CD4-positive, alpha-beta memory T cell (primary cell): Measurements from ENCODE around the gene SLC6A6. TPM values are rescaled to one million over a fixed set of nuclear protein-coding genes. Genes with fewer than 3 reads are reported as not detected.

Source experiments
- CTCF ChIA-PET: fragments of 350-600 bp; sonication (Branson Sonifier 250); formaldehyde crosslinking; loops from one replicate; lab custom pipeline; 2021; ENCODE audit warnings: inconsistent platforms; ENCODE audit not compliant: partially characterized antibody; lab: Charles Lee
- POLR2A ChIA-PET: fragments of 350-600 bp; sonication (Branson Sonifier 250); formaldehyde crosslinking; loops from one replicate; lab custom pipeline; 2021; ENCODE audit not compliant: partially characterized antibody; lab: Charles Lee
- DNase-seq, 5 donors: peaks; one replicate each; pipeline versions ENCODE4 v3.0.0 to v3.0.0-alpha.2; 2020 to 2022; ENCODE audit warnings: mixed read lengths in 1 of 5
- H3K27ac ChIP-seq: one replicate; pipeline ENCODE4 v1.7.0; 2013; ENCODE audit warnings: low read depth, low read length
- H3K27me3 ChIP-seq: 2 replicates; pipeline ENCODE4 v1.7.0; 2013; ENCODE audit warnings: mild to moderate bottlenecking, low read length, moderate library complexity; ENCODE audit not compliant: insufficient read depth
- H3K36me3 ChIP-seq: 2 replicates; pipeline ENCODE4 v1.7.0; 2013; ENCODE audit warnings: mild to moderate bottlenecking, low read length, moderate library complexity; ENCODE audit not compliant: insufficient read depth
- H3K4me1 ChIP-seq: 2 replicates; pipeline ENCODE4 v1.7.0; 2013; ENCODE audit warnings: mild to moderate bottlenecking, low read length, moderate library complexity; ENCODE audit not compliant: insufficient read depth
- H3K4me3 ChIP-seq, 2 donors: one replicate each; pipeline ENCODE4 v1.7.0; 2013; ENCODE audit warnings: low read length in 2 of 2, mild to moderate bottlenecking in 1 of 2
- H3K9me3 ChIP-seq, 2 donors: one replicate each; pipeline ENCODE4 v1.7.0; 2013; ENCODE audit warnings: low read length in 2 of 2, control low read depth in 1 of 2; ENCODE audit not compliant: control insufficient read depth in 1 of 2
- H3K27ac Mint-ChIP-seq, 7 donors: one replicate each; pipeline ENCODE4 v1.8.0; 2020 to 2021; ENCODE audit warnings: mixed read lengths in 7 of 7, mild to moderate bottlenecking in 6 of 7, inconsistent platforms in 3 of 7, moderate library complexity in 3 of 7
- H3K27me3 Mint-ChIP-seq, 2 donors: one replicate each; pipeline ENCODE4 v1.8.0; 2020 to 2021; ENCODE audit warnings: mixed read lengths in 2 of 2
- H3K36me3 Mint-ChIP-seq, 2 donors: one replicate each; pipeline ENCODE4 v1.8.0; 2020 to 2021; ENCODE audit warnings: mixed read lengths in 2 of 2, inconsistent platforms in 1 of 2, mild to moderate bottlenecking in 1 of 2
- H3K4me1 Mint-ChIP-seq, 4 donors: one replicate each; pipeline ENCODE4 v1.8.0; 2020 to 2021; ENCODE audit warnings: mixed read lengths in 4 of 4, mild to moderate bottlenecking in 1 of 4
- H3K4me3 Mint-ChIP-seq, 8 donors: one replicate each; pipeline ENCODE4 v1.8.0; 2020 to 2021; ENCODE audit warnings: mixed read lengths in 8 of 8, mild to moderate bottlenecking in 7 of 8, moderate library complexity in 6 of 8, inconsistent platforms in 3 of 8
- H3K9me3 Mint-ChIP-seq, 8 donors: one replicate each; pipeline ENCODE4 v1.8.0; 2020 to 2021; ENCODE audit warnings: mixed read lengths in 8 of 8, mild to moderate bottlenecking in 5 of 8, inconsistent platforms in 3 of 8, moderate library complexity in 1 of 8
- intact Hi-C: fragments of 100-400 bp; cut with micrococcal nuclease; formaldehyde crosslinking; loops from one replicate; pipeline ENCODE4 v1.15.1; 2023
- polyA plus RNA-seq, 2 donors: library from polyadenylated mRNA; unstranded; fragments of 300-500 nt; fragmentation: Illumina TruSeq; gene quantifications; one replicate each; pipeline ENCODE4 v1.2.3, GENCODE V29; 2021
- total RNA-seq, 2 experiments: library from RNA; stranded (reverse); gene quantifications; one replicate each; pipeline ENCODE4 v1.2.3, GENCODE V29; 2021

SLC6A6 gene
- total and polyA plus RNA-seq, 4 experiments from 2014 or later: 3.8 to 51.8 (median 29.7) TPM

DNA sequence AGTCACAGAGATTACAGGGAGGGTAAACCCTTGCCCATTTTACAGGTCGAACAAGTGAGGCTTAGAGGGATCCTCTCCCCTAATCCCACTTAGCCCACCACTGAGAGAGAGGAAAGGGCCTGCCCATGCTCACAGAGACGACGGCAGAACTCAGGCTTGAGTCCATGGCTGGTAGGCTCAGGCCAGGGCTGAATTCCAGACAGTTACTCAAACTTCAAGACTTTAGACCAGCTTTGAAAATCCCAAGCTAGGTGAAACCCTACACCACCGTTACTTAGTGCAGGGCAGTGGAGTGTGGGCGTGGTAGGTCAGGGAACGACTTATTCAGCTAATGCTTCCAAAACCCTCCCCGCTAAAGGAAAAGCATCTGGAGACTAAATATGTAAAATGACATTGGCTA lies 121.4 kb downstream of the SLC6A6 start:
- Histone ChIP-seq H3K4me1 (no peaks in the 10 kb centered on the region), H3K36me3 (no peaks in the 10 kb centered on the region), H3K27ac (no peak overlapping the region), H3K9me3 (no peaks in the 10 kb centered on the region), H3K4me3 (no peak overlapping the region), H3K27me3 (no peaks in the 10 kb centered on the region)
- no peak for DNase-seq
- intact Hi-C loops: no loop called here
- Mint-ChIP-seq H3K4me3 (no peak overlapping the region), H3K27ac (no peak overlapping the region), H3K4me1 (peaks cover 0 to 2% (median 0%) of the 10 kb centered on the region in 4 donors), H3K27me3 (peaks cover 12 to 23% of the 10 kb centered on the region in 2 donors), H3K9me3 (peaks cover 0 to 2% (median 0%) of the 10 kb centered on the region in 8 donors), H3K36me3 (no peaks in the 10 kb centered on the region)
- POLR2A ChIA-PET: no interaction called here
- CTCF ChIA-PET: interaction anchor here (1.4 to 2.2 kb wide), 2 partner anchors 13 to 15 kb away, joined by 5 to 6 read pairs; no protein-coding TSS in a partner anchor

DNA sequence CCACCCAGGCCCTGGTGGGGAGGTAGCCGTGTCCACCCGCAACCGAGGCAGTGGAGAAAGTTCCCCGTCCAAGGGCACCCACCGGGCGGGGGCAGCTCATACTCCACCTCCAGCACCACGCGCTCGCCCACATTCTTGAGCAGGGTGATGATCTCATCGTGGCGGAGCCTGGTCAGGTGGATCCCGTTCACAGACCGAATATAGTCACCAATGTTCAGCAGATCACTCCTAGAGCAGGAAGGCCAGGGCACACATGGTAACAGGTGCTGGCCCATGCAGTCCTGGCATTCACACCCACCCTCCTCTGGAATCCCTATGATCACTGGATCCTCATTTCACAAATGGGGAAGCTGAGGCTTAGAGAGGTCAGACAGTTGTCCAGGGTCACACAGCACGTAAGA lies 121.9 kb downstream of the SLC6A6 start:
- no peak for DNase-seq
- no peaks in the 10 kb centered on the region for H3K27me3 ChIP-seq
- H3K27ac ChIP-seq: no peak overlapping the region
- H3K9me3 ChIP-seq: no peaks in the 10 kb centered on the region
- Mint-ChIP-seq H3K27ac (no peak overlapping the region), H3K36me3 (no peaks in the 10 kb centered on the region), H3K4me3 (no peak overlapping the region), H3K4me1 (peaks cover 0 to 2% (median 0%) of the 10 kb centered on the region in 4 donors), H3K27me3 (peaks cover 11 to 23% of the 10 kb centered on the region in 2 donors), H3K9me3 (peaks cover 0 to 2% (median 0%) of the 10 kb centered on the region in 8 donors)
- H3K4me3 ChIP-seq: no peak overlapping the region
- no peaks in the 10 kb centered on the region for H3K4me1 ChIP-seq
- no peaks in the 10 kb centered on the region for H3K36me3 ChIP-seq
- ChIA-PET POLR2A (no interaction called here), CTCF (interaction anchor here (2.2 kb wide), 1 partner anchor 13 kb away, joined by 6 read pairs; no protein-coding TSS in a partner anchor)
- intact Hi-C loops: no loop called here

DNA sequence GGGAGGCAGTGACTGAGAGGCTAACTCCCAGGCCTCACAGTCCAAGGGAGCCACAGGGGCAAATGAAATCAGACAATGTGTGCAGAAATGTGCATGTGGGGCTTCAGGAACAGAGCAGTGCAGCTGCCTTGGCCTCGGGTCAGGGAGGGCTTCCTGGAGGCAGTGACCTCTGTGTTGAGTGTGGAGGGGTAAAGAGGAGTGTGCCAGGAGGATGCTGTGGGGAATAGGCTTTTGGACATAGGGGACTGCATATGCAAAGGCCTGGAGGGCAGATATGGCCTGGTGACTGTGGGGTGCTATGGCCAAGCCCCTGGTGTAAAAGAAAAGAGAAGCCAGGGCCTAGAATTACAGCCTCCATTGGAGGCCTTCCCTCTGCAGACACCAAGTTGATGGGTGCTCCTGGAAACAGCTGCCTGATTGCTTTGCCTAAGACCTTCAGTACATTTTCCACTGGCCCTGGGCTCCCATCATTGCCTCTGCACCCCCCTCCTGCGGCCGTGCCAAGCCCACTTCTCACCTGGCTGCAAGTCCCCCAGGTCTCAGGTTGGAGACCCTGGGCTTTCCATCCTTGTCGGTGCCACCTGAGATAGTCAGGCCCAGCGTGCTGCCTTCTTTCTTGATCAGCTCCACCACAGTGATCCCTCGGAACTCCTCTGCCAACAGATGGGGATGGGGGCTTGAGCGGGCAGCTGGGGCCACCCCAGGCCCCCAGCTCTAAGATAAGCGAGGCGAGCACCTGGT lies 122.7 kb downstream of the SLC6A6 start:
- H3K9me3 ChIP-seq: no peaks in the 10 kb centered on the region
- no peak overlapping the region for H3K27ac ChIP-seq
- Mint-ChIP-seq H3K4me1 (peaks cover 0 to 2% (median 0%) of the 10 kb centered on the region in 4 donors), H3K9me3 (peaks cover 0 to 3% (median 0%) of the 10 kb centered on the region in 8 donors), H3K36me3 (no peaks in the 10 kb centered on the region), H3K27ac (no peak overlapping the region), H3K4me3 (no peak overlapping the region), H3K27me3 (peaks cover 8 to 20% of the 10 kb centered on the region in 2 donors)
- intact Hi-C loops: no loop called here
- CTCF ChIA-PET: interaction anchor here (1.3 to 2.2 kb wide), 2 partner anchors 14 kb away, joined by 3 to 6 read pairs; no protein-coding TSS in a partner anchor
- H3K36me3 ChIP-seq: no peaks in the 10 kb centered on the region
- POLR2A ChIA-PET: interaction anchor here (1.0 kb wide), 1 partner anchor 13 kb away, joined by 3 read pairs; no protein-coding TSS in a partner anchor
- no peaks in the 10 kb centered on the region for H3K4me1 ChIP-seq
- H3K27me3 ChIP-seq: no peaks in the 10 kb centered on the region
- no peak overlapping the region for H3K4me3 ChIP-seq
- no peak for DNase-seq

DNA sequence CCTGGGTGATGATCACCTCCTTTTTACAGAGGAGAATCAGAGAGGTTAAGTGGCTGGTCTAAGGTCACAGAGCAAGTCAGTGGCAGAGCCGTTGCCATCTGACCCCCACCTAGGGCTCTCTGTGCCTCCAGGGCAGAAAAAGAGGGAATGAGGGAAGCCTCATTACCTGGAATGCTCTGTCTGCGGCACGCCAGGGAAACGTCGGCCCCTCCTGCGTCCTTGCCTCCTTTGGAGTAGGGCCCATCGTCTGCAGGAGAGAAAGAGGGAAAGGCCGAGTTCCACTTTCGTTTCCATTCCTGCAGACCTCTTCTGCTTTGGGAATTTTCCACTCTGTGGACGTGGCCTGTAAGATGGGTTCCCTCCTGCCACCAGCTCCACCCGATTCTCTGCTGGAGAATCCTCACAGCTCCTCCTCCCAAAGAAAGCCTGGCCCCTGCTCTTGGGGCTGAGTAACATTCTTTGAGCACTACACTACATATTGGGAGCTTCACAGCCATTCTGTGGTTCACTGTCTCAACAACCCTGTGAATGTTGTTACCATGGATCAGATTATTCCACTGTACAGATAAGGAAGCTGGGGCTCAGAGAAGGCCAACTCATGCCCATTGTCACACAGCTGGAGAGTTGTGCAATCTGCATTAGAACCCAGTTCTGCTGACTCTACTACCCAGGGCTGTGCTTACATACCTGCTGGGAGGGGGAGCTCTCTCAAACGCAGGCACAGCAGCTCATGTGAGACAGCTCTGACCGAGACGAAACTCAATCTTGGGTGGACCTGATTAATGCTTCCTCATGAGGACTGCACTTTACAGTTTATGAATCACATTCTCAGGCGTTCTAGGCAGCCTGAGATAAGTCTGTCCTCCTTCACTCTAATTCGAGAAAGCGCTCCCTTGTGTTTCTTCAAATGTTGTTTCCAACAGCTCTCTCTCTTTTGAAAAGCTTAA lies 123.6 kb downstream of the SLC6A6 start:
- Mint-ChIP-seq H3K27me3 (peaks cover 8 to 23% of the 10 kb centered on the region in 2 donors), H3K4me1 (peaks cover 0 to 2% (median 0%) of the 10 kb centered on the region in 4 donors), H3K9me3 (peaks cover 0 to 5% (median 0%) of the 10 kb centered on the region in 8 donors), H3K36me3 (no peaks in the 10 kb centered on the region), H3K27ac (peak overlapping the region in 1 of 7 donors; percentile 9), H3K4me3 (no peak overlapping the region)
- Histone ChIP-seq H3K36me3 (no peaks in the 10 kb centered on the region), H3K27ac (no peak overlapping the region), H3K4me1 (no peaks in the 10 kb centered on the region), H3K9me3 (no peaks in the 10 kb centered on the region), H3K4me3 (no peak overlapping the region), H3K27me3 (no peaks in the 10 kb centered on the region)
- intact Hi-C loops: no loop called here
- DNase-seq: no peak
- ChIA-PET POLR2A (interaction anchor here (1.0 kb wide), 1 partner anchor 13 kb away, joined by 3 read pairs; no protein-coding TSS in a partner anchor), CTCF (interaction anchor here (1.2 to 1.3 kb wide), 2 partner anchors 12 to 15 kb away, joined by 3 to 4 read pairs; no protein-coding TSS in a partner anchor)

DNA sequence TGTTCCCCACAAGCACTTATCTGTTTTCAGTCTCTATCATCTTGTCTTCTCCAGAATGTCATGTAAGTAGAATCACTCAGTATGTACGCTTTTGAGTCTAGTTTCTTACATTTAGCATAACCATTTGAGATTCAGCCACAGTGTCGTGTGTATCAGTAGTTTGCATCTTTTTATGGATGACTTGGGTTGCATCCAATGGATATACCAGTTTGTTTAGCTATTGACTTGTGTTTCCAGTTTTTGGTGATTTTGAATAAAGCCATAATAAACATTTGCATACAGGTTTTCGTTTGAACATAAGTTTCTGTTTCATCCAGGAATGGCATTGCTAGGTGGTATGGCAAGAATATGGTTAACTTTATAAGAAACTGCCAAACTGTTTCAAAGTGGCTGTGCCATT lies 125.7 kb downstream of the SLC6A6 start:
- no peaks in the 10 kb centered on the region for H3K4me1 ChIP-seq
- H3K27me3 Mint-ChIP-seq: peaks cover 9 to 19% of the 10 kb centered on the region in 2 donors
- peaks cover 0 to 2% (median 0%) of the 10 kb centered on the region in 4 donors for H3K4me1 Mint-ChIP-seq
- intact Hi-C loops: no loop called here
- H3K27ac ChIP-seq: no peak overlapping the region
- H3K27ac Mint-ChIP-seq: no peak overlapping the region
- no peaks in the 10 kb centered on the region for H3K9me3 ChIP-seq
- no peaks in the 10 kb centered on the region for H3K27me3 ChIP-seq
- CTCF ChIA-PET: no interaction called here
- H3K36me3 ChIP-seq: no peaks in the 10 kb centered on the region
- no peak overlapping the region for H3K4me3 Mint-ChIP-seq
- no peaks in the 10 kb centered on the region for H3K36me3 Mint-ChIP-seq
- H3K4me3 ChIP-seq: no peak overlapping the region
- POLR2A ChIA-PET: no interaction called here
- no peak for DNase-seq
- H3K9me3 Mint-ChIP-seq: peaks cover 0 to 7% (median 0%) of the 10 kb centered on the region in 8 donors

DNA sequence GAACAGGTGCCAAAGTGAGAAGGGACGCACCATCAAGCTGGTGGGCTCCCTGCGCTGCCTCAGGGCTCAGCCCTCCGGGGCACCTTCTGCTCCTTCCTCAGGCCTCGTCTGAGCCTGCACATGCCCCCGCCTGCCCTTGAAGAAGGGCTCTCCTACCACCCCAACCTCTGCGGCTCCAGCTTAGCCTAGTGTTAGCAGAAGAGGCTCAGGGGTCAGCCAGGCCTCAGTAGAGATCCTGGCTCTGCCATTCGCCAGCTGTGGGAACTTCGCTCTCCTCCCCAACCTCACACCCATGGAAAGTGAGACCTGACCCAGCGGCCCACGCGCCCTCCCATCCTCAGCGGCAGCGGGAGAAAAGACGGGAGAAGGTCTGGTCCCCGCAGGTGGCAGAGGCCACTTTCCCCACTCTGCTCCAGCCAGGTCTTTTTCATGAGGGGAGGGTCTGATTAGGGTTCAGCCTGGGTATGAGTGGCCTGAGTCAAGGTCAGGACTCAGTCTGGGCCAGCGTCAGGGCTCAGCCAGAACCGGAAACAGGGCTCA lies 129.5 kb downstream of the SLC6A6 start:
- no peak overlapping the region for H3K4me3 ChIP-seq
- H3K27ac Mint-ChIP-seq: no peak overlapping the region
- no peaks in the 10 kb centered on the region for H3K9me3 ChIP-seq
- peaks cover 9% of the 10 kb centered on the region in 2 donors for H3K27me3 Mint-ChIP-seq
- H3K9me3 Mint-ChIP-seq: peaks cover 0 to 7% (median 0%) of the 10 kb centered on the region in 8 donors
- intact Hi-C loops: no loop called here
- peaks cover 0 to 2% (median 0%) of the 10 kb centered on the region in 4 donors for H3K4me1 Mint-ChIP-seq
- H3K4me1 ChIP-seq: no peaks in the 10 kb centered on the region
- no peaks in the 10 kb centered on the region for H3K36me3 ChIP-seq
- H3K36me3 Mint-ChIP-seq: no peaks in the 10 kb centered on the region
- no peak overlapping the region for H3K4me3 Mint-ChIP-seq
- ChIA-PET CTCF (no interaction called here), POLR2A (no interaction called here)
- no peak overlapping the region for H3K27ac ChIP-seq
- DNase-seq: no peak
- no peaks in the 10 kb centered on the region for H3K27me3 ChIP-seq
